Stimulated activated CD8-positive, alpha-beta memory T cell treated with anti-CD3 and anti-CD28 coated beads, Interleukin-15, amount 100 ng/mL, for 24 hours (primary cell): ENCODE measurements around the gene FARP2.

Experiments used
- DNase-seq: peaks from one replicate; pipeline ENCODE4 v3.0.0-alpha.2; 2020; ENCODE audit warnings: low read depth

The FARP2 gene

DNA sequence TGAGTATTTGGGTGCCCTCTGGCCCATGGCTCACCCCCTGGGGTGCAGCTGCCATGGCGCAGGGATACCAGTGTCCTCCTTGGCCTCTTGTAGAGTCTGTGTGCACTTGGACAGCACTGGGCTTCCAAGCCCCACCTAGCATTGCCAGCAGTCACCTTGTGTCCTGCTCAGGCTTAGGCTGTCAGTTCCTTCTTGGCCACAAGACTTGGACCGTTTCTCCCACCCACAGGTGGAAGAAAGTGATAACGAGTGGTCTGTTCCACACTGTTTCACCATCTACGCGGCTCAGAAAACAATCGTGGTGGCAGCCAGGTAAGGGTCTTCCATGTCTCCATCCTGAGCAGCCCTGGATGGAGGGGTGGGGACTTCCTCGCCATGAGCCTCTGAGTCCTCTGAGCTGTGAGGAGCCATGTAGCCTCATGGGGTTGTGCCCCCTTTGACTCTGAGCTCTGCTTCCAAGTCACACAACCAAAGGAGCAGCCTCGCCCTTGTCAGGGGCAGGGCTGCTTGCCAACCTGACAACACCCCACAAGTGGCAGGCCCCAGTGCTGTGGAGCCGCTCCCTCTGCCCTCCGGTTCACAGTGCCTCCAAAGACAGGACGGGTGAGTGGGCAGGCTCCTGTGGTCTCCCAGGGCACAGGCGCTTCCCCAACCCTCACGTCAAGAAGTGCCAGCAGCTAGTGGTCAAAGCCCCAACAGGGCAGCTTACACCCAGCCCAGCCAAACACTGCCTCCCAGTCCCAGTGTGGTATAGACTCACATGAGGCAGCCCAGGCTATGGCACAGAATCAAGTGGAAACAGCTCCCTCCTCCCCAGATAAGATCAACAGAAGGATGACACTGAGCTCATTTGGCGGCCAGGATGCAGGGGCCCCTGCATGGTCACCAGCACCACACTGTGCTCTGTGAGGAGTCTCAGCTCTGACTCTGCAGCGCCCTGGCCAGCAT lies 133.9 kb downstream of the FARP2 start:
- no peak for DNase-seq

DNA sequence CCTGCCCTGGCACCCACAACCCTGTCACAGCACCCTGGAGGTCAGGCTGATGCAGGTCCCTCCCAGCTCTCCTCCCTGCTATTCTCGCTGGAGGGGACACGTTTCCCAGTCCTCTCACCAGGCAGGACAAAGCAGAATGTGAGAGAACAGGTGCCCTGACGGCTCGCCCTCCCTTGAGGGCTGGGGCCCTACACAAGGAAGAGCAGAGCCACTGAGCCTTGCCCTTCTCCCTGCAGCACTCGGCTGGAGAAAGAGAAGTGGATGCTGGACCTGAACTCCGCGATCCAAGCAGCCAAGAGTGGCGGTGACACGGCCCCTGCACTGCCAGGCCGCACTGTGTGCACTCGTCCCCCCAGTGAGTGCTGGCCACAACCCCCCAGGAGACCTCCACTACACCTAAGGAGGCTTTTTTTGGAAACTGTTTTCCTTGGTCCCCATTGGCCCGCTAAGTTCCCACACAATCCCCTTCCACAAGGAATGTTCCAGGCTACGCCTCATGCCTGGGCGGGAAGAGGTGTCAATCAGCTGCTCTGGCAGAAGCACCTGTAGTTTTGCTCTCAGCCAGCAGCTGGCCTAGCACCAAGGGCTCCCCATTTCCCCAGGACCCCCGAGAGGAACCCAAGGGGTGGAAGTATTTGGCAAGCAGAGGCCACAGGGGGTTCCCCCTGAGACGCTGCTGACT lies 134.9 kb downstream of the FARP2 start:
- no peak for DNase-seq

DNA sequence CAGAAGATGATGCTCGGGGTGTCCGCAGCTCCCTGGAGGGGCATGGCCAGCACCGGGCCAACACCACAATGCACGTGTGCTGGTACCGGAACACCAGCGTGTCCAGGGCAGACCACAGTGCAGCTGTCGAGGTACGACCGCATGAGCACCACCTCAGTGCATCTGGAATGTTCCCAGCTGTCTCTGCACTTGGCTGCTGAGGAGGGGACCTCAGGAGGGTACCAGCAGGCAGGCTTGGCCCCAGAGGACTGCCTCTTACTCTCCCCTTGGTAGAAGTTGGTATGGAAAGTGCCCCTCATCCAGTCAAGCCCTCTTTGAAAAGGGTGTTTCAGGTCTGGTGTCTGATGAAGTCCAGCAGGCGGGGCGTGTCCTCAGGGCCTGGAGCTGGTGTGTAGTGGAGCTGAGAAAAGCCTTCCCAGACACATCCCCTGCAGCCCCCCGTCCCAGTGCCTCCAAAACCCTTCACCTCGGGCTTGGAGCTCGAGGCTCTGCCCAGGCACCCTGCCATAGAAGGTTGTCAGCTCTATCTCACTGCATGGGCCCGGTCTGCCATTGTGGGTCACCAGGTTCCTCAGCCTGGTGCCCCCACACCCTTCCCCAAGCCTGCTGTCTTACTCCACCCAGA lies 135.6 kb downstream of the FARP2 start:
- DNase-seq = no peak

DNA sequence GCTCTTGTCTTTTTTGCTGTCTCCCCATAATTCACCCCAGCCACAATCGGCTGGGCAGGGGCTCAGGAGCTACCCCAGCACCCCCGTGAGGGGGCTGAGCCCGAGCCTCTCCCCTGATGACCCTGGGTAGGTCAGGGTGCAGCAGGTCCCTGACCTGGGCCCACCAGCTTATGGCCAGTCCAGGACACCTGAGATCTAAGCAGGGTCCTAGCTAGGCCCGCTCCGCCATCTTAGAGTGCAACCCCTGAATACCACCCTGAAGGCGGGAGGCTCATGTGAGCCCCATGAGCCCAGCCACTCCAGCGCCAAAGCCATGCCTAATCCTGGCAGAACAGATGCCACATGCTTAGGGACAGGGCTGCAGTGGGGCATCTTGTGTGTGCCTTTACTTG lies 136.1 kb downstream of the FARP2 start:
- no peak for DNase-seq

DNA sequence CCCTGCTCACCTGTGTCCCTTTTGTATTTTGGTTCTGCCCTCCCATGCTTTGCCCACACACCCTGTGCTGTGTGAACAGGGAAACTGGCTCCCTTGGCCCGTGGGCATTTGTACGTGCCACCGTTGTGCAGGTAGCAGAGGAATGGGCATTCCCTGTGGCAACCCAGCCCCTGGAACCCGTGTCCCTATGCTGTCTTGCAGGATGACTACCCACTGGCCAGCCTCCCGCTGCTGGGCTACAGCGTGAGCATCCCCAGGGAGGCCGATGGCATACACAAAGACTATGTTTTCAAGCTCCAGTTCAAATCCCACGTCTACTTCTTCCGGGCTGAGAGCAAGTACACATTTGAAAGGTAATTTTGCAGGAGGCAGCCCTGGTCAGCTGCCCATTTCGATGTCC lies 137.0 kb downstream of the FARP2 start:
- no peak for DNase-seq

DNA sequence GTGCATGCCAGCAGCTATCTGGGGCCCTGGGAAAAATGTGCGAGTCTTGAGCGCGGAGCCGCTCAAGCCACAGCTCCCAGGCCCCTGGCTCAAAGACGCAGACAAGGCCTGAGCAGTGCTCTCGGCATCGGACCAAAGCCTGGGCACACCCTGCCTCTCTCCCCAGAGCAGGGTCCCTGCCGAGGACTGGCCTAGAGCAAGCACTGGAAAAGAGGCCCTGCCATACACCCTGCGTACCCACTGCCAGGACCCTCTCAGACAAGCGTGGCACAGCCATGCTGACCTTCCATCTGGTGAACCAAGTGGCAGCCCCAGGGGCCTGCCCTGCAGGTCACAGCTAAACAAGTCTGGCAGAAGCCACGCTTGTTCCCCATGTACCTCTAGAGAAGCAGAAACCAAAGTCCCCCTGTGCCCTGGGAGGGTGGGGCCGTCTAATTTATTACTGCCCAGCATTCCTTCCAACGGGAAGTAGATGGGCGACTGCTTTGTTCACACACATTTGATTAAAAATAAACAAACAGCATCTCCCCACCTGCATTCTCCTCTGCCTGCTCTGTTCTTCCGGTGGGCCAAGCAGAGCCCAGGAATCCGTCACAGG lies 138.3 kb downstream of the FARP2 start:
- DNase-seq = no peak

DNA sequence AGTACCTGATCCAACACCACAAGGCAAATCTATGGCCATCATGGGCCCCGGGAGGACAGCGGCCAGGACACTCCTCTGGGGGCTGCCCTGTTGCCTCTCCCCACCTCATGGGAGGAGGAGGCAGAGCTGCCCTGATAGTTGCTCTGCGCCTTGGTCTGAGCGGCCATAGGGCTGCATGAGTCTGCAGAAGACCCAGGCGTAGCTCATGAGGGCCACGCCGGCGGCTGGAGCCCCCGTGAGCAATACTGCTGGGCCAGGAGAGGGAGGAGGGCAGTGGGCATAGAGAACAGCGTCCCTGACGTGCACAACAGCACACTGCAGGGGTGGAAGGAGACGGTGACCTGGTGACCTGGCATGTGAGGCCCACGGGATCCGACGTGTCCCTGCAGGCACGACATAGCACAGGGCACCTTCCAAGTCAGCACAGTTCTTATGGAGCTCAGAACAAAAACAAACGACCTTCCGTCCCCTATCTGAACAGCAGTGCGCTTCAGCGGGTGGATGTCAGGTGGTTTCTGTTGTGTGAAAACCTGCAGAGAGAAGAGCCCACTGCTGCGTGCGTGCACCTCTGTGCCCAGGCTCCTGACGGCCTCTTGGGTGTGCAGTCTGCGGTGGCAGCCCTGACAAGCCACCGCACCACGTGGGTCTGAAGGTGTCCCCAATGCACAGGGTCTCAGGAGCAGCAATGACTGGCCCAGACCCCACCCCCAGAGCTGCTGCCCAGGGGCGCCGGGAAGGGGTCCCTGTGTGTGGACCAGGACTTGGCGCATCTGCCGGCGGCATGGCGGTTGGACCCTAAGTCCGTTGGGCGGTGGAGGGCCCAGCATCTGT lies 139.3 kb downstream of the FARP2 start:
- DNase-seq = no peak

DNA sequence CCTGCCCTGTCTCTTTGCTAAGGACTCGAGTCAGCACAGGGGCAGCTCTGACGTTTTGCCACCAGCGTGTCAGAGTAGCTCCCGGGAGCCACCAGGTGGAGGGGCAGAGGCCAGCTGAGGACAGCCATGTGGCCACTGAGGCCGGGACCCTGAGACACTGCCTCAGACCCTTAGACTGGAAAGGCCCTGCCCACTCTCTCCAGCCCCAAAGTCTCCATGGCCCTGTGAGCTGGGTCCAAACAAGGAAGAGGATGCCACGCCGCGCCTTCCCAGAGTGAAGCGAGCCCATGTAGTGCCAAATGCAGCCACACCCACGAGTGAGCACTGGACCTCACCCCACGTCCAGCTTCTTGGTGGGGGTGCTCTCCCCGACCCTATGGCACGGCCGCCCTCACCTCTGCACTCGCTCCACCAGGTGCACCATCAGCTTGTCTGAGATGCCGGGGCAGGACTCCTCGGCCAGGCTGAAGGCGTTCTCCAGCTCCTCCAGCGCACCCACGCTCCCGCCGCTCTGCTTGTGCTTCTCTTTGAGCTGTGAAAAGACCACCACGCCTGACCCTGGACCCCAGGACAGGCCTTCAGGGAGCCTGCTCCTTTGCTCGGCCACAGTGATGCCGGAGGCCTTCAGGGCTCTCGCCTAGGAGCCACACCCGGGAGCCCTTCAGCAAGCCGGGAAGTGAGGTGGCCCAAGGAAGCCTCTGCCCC lies 140.1 kb downstream of the FARP2 start:
- no peak for DNase-seq

DNA sequence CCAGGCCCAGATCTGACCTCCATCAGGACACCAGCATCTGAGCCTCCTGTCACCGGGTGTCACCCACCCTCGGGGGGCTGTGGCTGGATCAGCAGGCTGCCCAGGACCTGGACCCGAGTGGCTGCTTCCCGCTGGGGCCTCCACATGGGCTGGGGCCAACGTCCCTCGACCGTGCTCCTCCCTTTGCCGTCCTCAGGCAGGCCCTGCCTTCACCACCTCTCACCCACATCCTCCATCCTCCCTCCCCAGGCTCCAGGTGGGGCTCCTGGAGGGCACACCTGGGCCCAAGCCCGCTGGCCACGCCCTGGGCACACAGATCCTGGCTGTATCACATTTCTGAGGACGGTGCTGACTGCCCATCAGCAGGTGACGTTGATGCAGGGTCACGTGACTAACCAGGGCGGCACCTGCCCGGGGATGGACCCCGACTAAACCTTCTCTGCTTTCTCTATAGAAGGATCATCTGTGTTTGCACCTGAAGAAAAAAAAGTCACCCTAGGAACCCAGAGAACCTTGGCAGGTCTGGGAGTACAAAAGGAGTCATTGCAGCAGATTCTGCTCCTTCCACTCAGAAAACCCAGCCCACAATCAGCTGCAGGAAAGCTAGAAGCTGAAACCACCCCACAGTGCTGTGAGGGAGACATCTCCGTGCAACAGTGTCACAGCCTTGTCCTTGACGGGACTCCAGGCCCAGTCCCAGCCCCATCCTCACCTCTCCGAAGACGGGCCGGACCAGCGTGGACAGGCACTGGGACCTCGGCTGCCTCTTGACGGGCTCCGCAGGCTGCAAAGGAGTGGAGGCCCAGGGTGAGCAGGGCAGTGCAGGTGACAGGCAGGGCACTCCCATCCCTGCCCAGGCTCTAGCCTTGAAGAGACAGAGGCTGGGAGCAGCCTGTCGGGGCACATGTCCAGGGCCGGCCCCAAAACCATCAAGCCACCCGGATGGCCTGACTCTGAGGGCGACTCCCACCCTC lies 141.1 kb downstream of the FARP2 start:
- no peak for DNase-seq

DNA sequence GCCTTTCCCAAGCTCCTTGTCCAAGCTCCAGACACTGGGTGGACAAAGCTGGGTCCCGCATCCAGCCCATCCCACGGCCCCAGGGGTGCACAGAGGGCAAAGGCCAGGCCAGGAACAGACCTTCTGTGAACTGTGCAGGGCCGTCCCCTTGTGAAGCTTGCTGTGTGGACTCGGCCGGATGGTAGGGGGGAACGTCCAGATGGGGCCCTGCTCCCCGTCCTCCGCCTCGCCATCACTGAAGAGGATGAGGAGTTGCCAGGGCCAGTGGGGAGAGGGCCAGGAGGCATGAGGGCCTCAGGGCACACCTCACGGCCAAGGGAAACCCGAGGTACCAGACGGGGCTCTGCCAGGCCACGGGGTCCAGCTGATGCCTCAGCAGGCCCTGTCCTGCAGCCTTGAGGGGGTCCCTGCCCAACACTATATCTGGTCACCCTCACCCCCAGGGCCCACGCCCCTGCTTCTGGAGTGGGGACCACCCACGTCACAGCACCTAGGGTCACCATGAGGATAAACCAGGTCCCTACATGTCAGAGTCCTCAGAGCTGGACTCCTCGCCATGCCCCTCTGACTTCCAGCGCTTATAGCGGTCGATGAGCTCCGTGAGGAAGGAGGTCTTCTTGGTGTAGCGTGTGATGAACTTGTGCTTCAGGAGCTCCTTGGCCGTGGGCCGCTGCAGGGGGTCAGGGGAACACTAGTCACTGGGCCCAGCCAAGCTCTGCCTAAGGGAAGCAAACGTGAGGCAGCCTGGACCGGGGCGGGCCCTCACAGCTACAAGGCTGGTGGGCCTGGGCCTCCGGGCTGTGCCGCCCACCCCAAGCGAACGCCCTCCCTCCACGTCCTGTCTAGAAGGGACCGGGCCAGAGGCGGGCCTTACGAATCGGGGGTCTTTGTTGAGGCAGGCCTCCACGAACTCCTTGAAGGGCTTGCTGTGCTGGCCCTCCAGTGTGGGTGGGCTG lies 142.3 kb downstream of the FARP2 start:
- no peak for DNase-seq

DNA sequence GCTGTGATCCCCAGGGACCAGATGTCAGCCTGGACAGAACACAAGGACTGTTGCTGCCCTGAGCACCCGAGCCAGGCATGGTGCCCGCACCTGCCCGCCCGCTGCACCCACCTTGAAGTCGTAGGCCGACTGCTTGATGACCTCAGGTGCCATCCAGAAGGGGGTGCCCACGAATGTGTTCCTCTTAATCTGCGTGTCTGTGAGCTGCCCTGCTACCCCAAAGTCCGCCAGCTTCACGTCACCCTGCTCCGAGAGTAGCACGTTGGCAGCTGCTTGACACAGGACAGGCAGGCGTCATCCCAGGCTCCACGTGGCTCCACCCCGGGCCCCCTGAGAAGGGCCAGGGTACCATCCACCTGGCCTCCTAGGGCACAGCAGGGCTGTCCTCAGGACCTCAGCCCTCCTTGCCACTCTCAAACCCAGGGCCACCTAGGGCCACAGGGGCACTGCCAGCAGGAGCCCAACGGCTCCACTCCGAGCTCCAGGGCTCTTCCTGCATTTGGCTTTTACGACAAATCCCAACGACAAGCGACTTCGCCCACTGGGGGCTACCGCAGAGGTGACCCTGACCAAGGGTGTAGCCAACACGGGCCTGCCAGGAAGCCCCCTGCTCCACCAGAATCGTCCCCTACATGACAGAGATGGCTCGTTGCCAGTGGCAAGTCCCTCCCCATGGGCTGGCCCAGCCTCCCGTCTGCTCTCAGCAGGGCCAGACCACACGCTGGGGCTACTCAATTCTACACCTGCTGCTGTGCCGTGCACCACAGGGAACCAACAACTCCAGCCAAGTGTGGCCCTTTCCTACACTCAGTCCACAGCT lies 143.3 kb downstream of the FARP2 start:
- no peak for DNase-seq

DNA sequence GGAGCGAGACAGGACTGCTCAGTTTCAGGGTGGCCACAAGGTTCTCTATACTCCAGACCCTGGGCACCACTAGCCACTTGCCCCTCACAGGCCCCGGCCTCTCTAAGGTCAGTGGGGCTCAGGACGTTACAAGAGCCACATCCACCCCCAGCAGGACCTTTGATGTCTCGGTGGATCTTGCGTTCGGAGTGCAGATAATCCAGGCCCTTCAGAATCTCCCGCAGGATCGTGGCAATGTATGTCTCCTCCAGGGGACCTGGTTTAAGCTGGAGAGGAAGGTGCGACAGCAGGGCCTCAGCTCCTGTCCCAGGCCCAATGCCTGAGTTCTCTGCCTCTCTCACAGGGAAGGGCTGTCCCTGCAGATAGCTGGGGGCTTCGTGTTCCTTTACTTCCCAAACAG lies 143.9 kb downstream of the FARP2 start:
- DNase-seq = no peak

DNA sequence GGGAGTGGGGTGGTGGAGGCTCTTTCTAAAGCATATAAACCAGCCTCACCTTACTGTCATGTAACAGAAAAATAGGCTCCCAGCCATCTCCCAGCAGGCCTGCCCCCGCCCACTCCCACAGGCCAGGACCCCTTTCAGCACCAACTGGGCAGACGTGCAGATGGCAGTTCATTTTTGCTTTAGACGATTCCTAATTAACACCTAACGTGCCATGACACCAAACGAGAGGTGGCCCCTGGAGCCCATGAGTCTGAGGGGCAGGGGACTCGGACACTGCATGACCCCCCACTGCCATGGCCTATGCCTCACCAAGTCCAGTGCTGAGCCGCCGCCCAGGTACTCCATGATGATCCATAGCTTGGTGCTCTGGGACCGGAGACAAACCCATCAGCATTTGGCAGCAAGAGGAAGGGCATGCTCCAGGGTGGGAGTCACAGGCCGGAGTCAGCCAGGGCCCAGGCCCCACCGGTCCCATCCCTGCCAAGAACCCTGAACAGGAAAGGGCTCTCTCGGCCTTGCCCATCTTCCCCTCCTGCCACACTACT lies 144.4 kb downstream of the FARP2 start:
- DNase-seq = no peak

DNA sequence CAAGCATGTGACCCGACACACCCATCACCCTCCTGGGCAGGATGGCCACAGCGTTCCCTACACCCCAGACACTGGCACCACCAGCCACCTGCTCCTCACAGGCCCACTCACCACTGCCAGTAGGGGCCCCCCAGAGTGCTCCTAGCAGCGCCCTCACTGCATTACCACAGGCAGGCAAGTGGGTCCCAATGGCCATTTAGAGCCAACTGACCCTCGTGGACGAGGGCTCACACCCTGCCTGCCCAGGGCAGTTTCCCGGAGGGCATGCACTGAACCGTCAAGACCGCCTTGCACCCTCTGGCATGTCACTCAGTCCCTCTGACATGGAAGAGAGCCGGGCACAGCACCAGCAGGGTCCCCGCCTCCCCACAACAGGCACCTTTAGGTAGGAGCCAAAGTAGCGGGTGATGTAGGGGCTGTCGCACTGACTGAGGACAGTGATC lies 145.0 kb downstream of the FARP2 start:
- DNase-seq = no peak

DNA sequence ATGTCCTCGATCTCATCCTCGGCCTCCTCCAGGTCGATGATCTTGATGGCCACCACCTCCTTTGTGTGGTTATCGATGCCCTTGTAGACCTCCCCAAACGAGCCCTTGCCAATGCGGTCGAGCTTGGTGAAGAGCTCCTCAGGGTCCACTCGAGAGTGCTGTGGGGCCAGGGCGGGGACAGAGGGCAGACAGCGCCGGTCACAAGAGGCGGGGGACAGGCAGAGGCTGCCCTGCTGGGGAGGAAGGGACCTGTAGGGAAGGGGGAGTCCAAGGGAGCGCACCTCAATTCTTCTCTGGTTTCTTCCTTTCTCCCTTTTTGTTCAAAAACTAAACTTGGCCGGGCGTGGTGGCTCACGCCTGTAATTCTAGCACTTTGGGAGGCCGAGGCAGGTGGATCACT lies 145.5 kb downstream of the FARP2 start:
- DNase-seq = no peak

DNA sequence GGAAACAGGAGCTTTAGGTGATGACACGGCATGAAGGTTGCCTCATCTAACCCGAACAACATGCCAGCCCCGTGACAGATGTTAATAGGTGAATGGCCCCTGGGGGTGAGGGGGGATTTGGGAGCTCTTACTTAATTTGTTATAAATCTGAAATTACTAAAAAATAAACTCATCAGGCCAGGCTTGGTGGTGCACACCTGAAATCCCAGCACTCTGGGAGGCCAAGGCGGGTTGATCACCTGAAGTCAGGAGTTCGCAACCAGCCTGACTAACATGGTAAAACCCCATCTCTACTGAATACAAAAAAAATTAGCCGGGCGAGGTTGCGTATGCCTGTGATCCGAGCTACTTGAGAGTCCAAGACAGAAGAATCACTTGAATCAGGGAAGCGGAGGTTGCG lies 146.2 kb downstream of the FARP2 start:
- no peak for DNase-seq

DNA sequence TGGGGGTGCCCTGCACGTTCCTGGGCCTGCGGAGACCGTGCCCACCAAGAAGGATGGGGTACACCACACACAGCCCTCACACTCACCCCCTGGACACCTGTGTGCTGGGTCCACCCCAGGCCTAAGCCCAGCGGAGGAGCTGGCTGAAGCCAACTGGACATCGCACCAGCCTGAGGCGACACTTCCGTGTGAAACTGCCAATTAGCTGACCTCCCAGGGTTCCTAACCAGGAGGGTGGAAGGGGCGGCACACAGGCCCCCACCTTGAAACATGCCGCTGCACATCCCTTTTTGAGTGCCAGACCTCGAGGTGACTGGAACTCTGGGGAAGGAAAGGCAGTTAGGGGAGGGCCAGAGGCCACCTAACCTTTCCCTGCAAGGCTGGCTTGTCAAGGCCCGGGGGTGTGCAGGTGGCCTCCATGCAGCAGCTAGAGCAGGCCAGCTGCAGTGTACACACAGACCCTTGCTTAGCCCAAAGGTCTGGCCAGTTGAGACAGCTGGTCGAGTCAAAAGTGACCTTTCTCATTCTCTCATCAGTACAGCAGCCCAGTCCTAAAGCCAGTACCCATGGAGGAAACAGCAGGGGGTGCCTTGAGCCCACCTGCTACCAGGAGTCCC lies 147.8 kb downstream of the FARP2 start:
- no peak for DNase-seq
